Astrocyte (in vitro differentiated cells and primary cell): ENCODE data around the gene MIA3. TPM values are rescaled to one million over a fixed set of nuclear protein-coding genes. Genes with fewer than 3 reads are reported as not detected.

Experiments used
- DNase-seq: peaks from one replicate; pipeline ENCODE4 v3.0.0-alpha.2; 2010; ENCODE audit warnings: low read depth
- FAIRE-seq: peaks from 2 replicates; lab custom pipeline; 2011; peaks lifted over from hg19 to GRCh38; lab: Jason Lieb, UNC
- H2AFZ ChIP-seq: 2 replicates; pipeline ENCODE4 v1.6.0; 2012; ENCODE audit warnings: low read depth, low read length, inconsistent platforms
- H3K27ac ChIP-seq: 2 replicates; pipeline ENCODE4 v1.5.1; 2011; ENCODE audit warnings: low read depth, low read length, inconsistent platforms
- H3K27me3 ChIP-seq: 2 replicates; pipeline ENCODE4 v1.6.0; 2011; ENCODE audit warnings: low read length, inconsistent platforms; ENCODE audit not compliant: insufficient read depth
- H3K36me3 ChIP-seq: 2 replicates; pipeline ENCODE4 v1.5.1; 2011; ENCODE audit warnings: low read length, inconsistent platforms; ENCODE audit not compliant: insufficient read depth
- H3K4me1 ChIP-seq: 2 replicates; pipeline ENCODE4 v1.5.1; 2011; ENCODE audit warnings: low read length, inconsistent platforms; ENCODE audit not compliant: insufficient read depth
- H3K4me2 ChIP-seq: 2 replicates; pipeline ENCODE4 v1.6.0; 2012; ENCODE audit warnings: low read length, inconsistent platforms
- H3K4me3 ChIP-seq: 2 replicates; pipeline ENCODE4 v1.5.1; 2011; ENCODE audit warnings: low read depth, mild to moderate bottlenecking, low read length, inconsistent platforms; ENCODE audit not compliant: insufficient read depth
- H3K79me2 ChIP-seq: 2 replicates; pipeline ENCODE4 v1.6.0; 2012; ENCODE audit warnings: mild to moderate bottlenecking, low read length, inconsistent platforms; ENCODE audit not compliant: insufficient read depth
- H3K9ac ChIP-seq: 2 replicates; pipeline ENCODE4 v1.6.0; 2012; ENCODE audit warnings: mild to moderate bottlenecking, low read length, inconsistent platforms
- H3K9me3 ChIP-seq: 2 replicates; pipeline ENCODE4 v1.5.1; 2012; ENCODE audit warnings: low read depth, mild to moderate bottlenecking, low read length, inconsistent platforms; ENCODE audit not compliant: insufficient read depth
- H4K20me1 ChIP-seq: 2 replicates; pipeline ENCODE4 v1.6.0; 2012; ENCODE audit warnings: low read length, inconsistent platforms; ENCODE audit not compliant: insufficient read depth
- H3K27ac Mint-ChIP-seq: one replicate; pipeline ENCODE4 v1.8.0; 2021; ENCODE audit warnings: mild to moderate bottlenecking, mixed read lengths; ENCODE audit not compliant: unreplicated experiment
- H3K27me3 Mint-ChIP-seq: one replicate; pipeline ENCODE4 v1.8.0; 2021; ENCODE audit warnings: low read depth, mixed read lengths; ENCODE audit not compliant: unreplicated experiment
- H3K36me3 Mint-ChIP-seq: one replicate; pipeline ENCODE4 v1.8.0; 2021; ENCODE audit warnings: low read depth, mixed read lengths; ENCODE audit not compliant: unreplicated experiment
- H3K4me1 Mint-ChIP-seq: one replicate; pipeline ENCODE4 v1.8.0; 2021; ENCODE audit warnings: low read depth, mixed read lengths; ENCODE audit not compliant: unreplicated experiment
- H3K4me3 Mint-ChIP-seq: one replicate; pipeline ENCODE4 v1.8.0; 2021; ENCODE audit warnings: mild to moderate bottlenecking, moderate library complexity, mixed read lengths; ENCODE audit not compliant: unreplicated experiment
- H3K9me3 Mint-ChIP-seq: one replicate; pipeline ENCODE4 v1.8.0; 2021; ENCODE audit warnings: mild to moderate bottlenecking, mixed read lengths; ENCODE audit not compliant: unreplicated experiment
- CTCF ChIP-seq: IDR thresholded peaks from 2 replicates; pipeline ENCODE4 v1.5.1; 2011; ENCODE audit warnings: low read depth, mild to moderate bottlenecking, inconsistent platforms, low read length, moderate library complexity; ENCODE audit not compliant: insufficient read depth
- EZH2 ChIP-seq: IDR thresholded peaks from 2 replicates; pipeline ENCODE4 v1.6.1; 2012; ENCODE audit warnings: mild to moderate bottlenecking, low read length, inconsistent platforms; ENCODE audit not compliant: insufficient read depth
- total RNA-seq: library from RNA; stranded (reverse); gene quantifications from 2 replicates; pipeline ENCODE4 v1.2.1, GENCODE V29; 2021

Gene MIA3
- total RNA-seq, 1 donor from 2014 or later, result 63.5 TPM

DNA sequence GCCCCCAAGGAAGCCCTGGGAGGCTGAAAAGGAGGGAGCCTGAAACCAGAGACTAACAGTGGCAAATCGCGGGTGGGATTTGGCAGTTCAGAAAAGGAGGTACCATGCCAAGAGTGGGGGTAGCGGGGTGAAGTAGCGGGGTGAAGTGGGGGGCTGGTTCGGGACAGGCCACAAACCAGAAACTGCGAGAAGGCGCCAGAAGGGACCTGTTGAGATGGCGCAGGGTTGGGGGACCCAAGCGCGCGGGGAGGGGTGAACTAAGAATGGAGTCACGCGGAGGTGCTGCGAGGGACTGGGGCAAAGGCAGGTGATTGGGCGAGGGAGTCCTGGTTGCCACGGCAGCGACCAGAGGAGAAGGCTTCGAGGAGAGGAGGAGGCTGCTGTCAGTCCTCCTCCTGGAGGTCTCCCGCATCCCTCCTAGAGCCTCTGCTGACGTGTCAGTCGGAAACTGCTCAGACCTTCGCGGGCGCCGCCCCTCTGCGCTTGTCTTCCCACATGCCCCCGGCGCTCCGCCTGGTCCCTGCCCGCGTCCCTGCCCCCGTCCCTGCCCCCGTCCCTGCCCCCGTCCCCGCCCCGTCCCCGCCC is 438 bp upstream of the MIA3 start:
- H3K4me2 ChIP-seq, result peak overlapping the region; percentile 94
- Mint-ChIP-seq H3K36me3 (peaks cover 2% of the 10 kb centered on the region), H3K9me3 (peaks cover 2% of the 10 kb centered on the region), H3K4me1 (peaks cover 3% of the 10 kb centered on the region), H3K27ac (peak overlapping the region; percentile 89), H3K4me3 (peak overlapping the region; percentile 88), H3K27me3 (peaks cover 11% of the 10 kb centered on the region)
- peaks cover 7% of the 10 kb centered on the region for H3K27me3 ChIP-seq
- H4K20me1 ChIP-seq, result peaks cover 11% of the 10 kb centered on the region
- peaks cover 3% of the 10 kb centered on the region for H3K36me3 ChIP-seq
- peaks cover 35% of the 10 kb centered on the region for H3K79me2 ChIP-seq
- peak overlapping the region; percentile 53 for H3K4me3 ChIP-seq
- H3K27ac ChIP-seq, result peak overlapping the region; percentile 71
- TF ChIP-seq EZH2 (no peak), CTCF (no peak)
- DNase-seq, result peak; percentile 98
- H3K4me1 ChIP-seq, result peaks cover 8% of the 10 kb centered on the region
- peak overlapping the region; percentile 83 for H3K9ac ChIP-seq
- peak overlapping the region; percentile 82 for H2AFZ ChIP-seq
- no peaks in the 10 kb centered on the region for H3K9me3 ChIP-seq
- no peak for FAIRE-seq

GRCh38 chr1:222618880-222619596 is 1.1 kb downstream of the MIA3 start:
- DNase-seq (peak; percentile 23), FAIRE-seq (peak; percentile 9)
- H3K9ac ChIP-seq, result peak overlapping the region; percentile 85

More at GRCh38 chr1:222618880-222619596, 1.1 kb downstream of the MIA3 start:
- H4K20me1 ChIP-seq, result peaks cover 11% of the 10 kb centered on the region
- peaks cover 35% of the 10 kb centered on the region for H3K79me2 ChIP-seq
- Mint-ChIP-seq H3K36me3 (peaks cover 2% of the 10 kb centered on the region), H3K27ac (peak overlapping the region; percentile 50), H3K4me1 (peaks cover 3% of the 10 kb centered on the region), H3K4me3 (peak overlapping the region; percentile 93), H3K9me3 (peaks cover 2% of the 10 kb centered on the region), H3K27me3 (peaks cover 4% of the 10 kb centered on the region)
- peaks cover 8% of the 10 kb centered on the region for H3K36me3 ChIP-seq
- H3K27me3 ChIP-seq, result peaks cover 3% of the 10 kb centered on the region
- TF ChIP-seq CTCF, result no peak
- TF ChIP-seq EZH2, result no peak
- H2AFZ ChIP-seq, result peak overlapping the region; percentile 73
- no peaks in the 10 kb centered on the region for H3K9me3 ChIP-seq
- H3K27ac ChIP-seq, result peak overlapping the region; percentile 72
- H3K4me1 ChIP-seq, result peaks cover 8% of the 10 kb centered on the region
- H3K4me2 ChIP-seq, result peak overlapping the region; percentile 99
- H3K4me3 ChIP-seq, result peak overlapping the region; percentile 86
